Amygdala (tissue), 56 donors: Measurements from ENCODE around the gene ANKEF1.

Experiments
- DNase-seq, 56 donors: peaks; one replicate each; lab custom pipeline; 2025; lab: John Stamatoyannopoulos, UW

ANKEF1 gene

DNA sequence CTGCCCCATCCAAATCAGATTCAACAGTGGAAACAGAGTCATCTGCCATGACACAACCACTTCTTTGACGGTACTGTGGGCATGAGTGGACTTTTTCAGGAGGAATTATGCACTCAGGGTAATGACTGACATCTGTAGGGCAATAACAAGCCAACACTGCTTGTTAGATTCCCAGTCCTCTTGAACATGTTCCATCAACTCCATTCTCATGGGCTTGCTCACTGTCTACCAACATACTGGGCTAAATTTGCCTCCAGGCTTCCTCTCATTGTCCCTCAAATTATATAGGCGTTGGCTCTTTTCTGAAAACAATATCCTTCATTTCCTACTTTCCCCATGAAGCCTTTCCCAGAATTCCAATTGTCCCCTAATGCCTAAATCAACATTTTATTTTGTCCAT lies 43.1 kb downstream of the ANKEF1 start:
- DNase-seq = no peak

- no peak for DNase-seq
Measured at GRCh38 chr20:10078403-10078802, 43.6 kb downstream of the ANKEF1 start.

DNA sequence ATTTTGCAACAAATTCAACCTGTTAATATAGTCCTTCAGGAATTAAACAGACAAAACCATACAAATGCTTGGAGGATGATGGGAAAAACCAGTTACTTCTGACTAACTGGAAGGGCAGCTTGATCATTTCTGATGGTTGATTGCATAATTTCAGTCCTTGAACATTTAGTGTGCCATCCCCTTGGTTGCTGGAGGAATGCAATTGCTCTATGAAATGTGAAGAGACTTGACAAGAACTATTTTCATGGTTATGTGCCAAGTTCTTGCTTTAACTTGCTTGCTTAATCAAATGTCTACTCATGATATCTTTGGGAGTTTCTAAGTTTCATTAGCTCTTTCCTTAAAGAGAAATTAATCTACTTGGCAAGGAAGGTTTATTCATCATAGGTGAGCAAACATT lies 45.2 kb downstream of the ANKEF1 start:
- no peak for DNase-seq

GRCh38 chr20:10080574-10080973 lies 45.8 kb downstream of the ANKEF1 start:
- no peak for DNase-seq

DNA sequence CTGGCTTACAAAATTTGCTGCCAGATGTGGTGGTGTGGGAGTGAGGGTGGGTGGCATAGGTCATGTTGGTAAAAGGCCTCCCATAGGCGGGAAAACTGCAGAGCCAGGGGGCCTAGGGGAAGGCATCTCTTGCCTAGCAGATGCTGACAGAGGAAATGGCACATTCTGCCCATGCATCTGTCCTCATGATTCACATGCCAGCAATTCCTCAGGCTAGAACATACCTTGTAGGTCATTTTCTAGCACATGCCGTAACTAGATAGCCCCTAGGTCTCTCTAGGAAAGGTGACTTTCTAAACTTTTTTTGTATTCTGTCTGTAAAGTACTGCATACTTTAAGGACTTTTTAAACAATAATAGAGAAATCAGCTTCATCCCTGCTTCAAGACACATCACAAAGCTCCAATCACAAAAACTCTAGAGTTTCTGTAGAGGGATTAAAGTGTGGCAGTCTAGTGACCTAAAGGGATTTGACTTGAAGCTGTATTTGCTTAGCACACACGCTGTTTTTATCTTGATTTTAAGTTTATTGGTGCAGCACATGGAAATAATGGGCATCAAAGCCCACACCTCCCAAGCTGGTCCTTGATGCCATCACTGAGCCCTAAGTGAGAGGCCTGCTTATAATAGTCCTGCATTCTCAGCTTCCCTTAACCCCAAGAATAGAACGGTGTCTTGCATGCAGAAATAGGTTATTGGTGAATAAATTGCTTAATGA lies 55.2 kb downstream of the ANKEF1 start:
- DNase-seq = no peak

DNA sequence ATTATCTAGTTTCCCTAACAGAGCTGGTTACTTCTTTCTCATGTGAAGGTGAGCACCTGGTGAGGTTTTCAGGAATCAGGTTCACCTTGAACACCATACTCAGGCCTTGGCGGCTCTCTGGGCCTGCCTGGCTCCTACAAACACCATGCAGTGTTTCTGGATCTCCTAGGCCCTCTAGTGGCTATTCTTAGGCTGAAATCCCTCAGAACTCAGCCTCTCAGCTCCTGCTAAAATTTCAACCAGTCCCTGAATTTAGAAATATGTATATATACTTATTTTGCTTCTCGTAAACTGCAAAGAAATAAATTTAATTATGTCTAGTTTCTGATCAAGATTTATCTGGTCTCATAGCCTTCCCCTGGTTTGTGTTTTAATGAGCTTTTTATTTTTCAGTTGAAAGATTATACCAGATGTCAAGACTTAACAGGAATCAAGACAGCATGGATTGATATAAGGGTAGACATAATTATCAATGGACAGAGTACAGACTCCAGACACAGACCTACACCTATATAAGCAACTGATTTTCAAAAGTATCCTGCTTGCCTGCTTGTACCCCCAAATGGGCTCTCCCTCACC lies 55.9 kb downstream of the ANKEF1 start:
- peak in 27 of 56 donors; percentile 4 to 66 (median 21) for DNase-seq

DNA sequence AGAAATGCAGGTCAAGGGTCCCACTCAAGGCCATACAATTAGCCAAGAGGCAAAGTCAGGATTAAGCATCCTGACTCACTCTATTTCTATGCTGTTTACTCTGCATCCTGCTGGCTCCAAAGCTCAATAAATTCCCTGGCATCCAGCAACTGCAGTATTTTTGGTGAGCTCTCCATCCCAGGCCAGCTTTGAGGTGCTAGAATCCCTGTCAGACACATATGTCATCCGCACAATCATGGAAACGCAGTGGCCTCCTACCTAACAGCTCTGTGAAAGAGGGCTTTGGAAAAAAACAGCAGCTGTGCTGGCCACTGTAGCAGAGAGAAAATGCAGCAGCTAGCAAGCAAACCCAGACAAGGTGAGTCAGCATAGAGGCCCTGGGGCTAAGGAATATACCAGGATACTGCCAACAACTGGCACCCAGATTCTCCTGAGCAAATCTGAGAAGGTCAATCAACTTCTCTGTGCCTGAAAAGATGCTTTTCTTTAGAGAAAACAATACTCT lies 58.4 kb downstream of the ANKEF1 start:
- DNase-seq = peak in 5 of 56 donors; percentile 3 to 28 (median 7)

- no peak for DNase-seq
Measured at GRCh38 chr20:10094566-10095173, 59.9 kb downstream of the ANKEF1 start.

GRCh38 chr20:10096790-10097189 lies 62.0 kb downstream of the ANKEF1 start:
- no peak for DNase-seq

- no peak for DNase-seq
Measured at GRCh38 chr20:10105046-10105445, 70.3 kb downstream of the ANKEF1 start.
